ENCODE results near the gene CDHR2.

GRCh38 chr5:176625966-176626875, 77.1 kb downstream of the CDHR2 start:
- TF ChIP-seq MAX (IDR thresholded peaks at IDR 0.05) (no peak), POLR2AphosphoS5 (IDR thresholded peaks at IDR 0.05; ENCODE audit: low read depth, low read length) (no peak)
- TF ChIP-seq, protein P1, sequence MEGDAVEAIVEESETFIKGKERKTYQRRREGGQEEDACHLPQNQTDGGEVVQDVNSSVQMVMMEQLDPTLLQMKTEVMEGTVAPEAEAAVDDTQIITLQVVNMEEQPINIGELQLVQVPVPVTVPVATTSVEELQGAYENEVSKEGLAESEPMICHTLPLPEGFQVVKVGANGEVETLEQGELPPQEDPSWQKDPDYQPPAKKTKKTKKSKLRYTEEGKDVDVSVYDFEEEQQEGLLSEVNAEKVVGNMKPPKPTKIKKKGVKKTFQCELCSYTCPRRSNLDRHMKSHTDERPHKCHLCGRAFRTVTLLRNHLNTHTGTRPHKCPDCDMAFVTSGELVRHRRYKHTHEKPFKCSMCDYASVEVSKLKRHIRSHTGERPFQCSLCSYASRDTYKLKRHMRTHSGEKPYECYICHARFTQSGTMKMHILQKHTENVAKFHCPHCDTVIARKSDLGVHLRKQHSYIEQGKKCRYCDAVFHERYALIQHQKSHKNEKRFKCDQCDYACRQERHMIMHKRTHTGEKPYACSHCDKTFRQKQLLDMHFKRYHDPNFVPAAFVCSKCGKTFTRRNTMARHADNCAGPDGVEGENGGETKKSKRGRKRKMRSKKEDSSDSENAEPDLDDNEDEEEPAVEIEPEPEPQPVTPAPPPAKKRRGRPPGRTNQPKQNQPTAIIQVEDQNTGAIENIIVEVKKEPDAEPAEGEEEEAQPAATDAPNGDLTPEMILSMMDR (IDR thresholded peaks at IDR 0.05 in 2 of 3, conservative IDR thresholded peaks at IDR 0.05 in 1 of 3; ENCODE audit: borderline replicate concordance in 1 of 3, insufficient read depth in 1 of 3, low read depth in 2 of 3, low read length in 2 of 3), result no peak
- TF ChIP-seq, protein P2, sequence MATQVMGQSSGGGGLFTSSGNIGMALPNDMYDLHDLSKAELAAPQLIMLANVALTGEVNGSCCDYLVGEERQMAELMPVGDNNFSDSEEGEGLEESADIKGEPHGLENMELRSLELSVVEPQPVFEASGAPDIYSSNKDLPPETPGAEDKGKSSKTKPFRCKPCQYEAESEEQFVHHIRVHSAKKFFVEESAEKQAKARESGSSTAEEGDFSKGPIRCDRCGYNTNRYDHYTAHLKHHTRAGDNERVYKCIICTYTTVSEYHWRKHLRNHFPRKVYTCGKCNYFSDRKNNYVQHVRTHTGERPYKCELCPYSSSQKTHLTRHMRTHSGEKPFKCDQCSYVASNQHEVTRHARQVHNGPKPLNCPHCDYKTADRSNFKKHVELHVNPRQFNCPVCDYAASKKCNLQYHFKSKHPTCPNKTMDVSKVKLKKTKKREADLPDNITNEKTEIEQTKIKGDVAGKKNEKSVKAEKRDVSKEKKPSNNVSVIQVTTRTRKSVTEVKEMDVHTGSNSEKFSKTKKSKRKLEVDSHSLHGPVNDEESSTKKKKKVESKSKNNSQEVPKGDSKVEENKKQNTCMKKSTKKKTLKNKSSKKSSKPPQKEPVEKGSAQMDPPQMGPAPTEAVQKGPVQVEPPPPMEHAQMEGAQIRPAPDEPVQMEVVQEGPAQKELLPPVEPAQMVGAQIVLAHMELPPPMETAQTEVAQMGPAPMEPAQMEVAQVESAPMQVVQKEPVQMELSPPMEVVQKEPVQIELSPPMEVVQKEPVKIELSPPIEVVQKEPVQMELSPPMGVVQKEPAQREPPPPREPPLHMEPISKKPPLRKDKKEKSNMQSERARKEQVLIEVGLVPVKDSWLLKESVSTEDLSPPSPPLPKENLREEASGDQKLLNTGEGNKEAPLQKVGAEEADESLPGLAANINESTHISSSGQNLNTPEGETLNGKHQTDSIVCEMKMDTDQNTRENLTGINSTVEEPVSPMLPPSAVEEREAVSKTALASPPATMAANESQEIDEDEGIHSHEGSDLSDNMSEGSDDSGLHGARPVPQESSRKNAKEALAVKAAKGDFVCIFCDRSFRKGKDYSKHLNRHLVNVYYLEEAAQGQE (IDR thresholded peaks at IDR 0.05; ENCODE audit: low read depth), result no peak

Data from HCT116 (cell line).